HG03280 (cell line): ENCODE measurements around the gene ZGRF1.
A peak's percentile ranks its signal among the peaks of the same experiment; 100 is the strongest.
"Not testable (repeated sequence)": the region's sequence is repeated elsewhere in the genome, so short reads cannot be mapped to it uniquely, and the experiment has no call there.

Source experiments
- ATAC-seq: cut with Tn5 transposase; IDR thresholded peaks from one replicate; pipeline ENCODE4 v1.9.1; 2021; ENCODE audit warnings: mild to moderate bottlenecking, moderate library complexity; ENCODE audit not compliant: unreplicated experiment

The ZGRF1 gene

DNA sequence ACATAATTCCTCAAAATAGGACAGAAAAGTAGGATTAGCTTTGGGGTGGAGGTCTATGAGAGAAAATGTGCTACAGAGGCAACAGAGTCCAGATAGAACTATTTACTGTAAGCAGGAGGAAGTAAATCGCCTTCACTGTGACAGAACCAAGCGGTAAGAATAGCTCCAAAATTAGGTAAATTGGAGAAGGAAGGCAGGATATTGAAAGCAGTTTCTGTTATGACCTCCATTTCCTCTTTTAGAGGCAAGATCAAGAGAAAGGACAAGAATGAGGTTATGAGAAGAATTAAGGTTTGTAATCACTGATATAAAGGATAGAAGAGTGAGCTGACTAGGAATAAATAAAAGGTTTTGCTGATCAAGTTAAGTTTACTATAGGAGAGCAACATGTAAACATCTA, 76.6 kb downstream of the ZGRF1 start:
- ATAC-seq: no peak

DNA sequence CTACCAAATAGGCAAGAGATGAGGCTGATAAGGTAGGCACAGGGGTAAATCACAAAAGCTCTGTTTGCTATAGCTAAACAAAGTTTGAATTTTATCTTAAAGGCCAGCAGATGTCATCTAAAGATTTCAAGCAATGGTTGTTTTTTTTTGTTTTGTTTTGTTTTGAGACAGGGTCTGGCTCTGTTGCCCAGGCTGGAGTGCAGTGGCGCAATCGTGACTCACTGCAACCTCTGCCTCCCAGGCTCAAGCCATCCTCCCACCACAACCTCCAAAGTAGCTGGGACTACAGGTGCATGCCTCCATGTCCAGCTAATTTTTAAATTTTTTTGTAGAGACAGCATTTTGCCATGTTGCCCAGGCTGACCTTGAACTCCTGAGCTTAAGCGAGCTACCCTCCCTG, 77.7 kb downstream of the ZGRF1 start:
- no peak for ATAC-seq

DNA sequence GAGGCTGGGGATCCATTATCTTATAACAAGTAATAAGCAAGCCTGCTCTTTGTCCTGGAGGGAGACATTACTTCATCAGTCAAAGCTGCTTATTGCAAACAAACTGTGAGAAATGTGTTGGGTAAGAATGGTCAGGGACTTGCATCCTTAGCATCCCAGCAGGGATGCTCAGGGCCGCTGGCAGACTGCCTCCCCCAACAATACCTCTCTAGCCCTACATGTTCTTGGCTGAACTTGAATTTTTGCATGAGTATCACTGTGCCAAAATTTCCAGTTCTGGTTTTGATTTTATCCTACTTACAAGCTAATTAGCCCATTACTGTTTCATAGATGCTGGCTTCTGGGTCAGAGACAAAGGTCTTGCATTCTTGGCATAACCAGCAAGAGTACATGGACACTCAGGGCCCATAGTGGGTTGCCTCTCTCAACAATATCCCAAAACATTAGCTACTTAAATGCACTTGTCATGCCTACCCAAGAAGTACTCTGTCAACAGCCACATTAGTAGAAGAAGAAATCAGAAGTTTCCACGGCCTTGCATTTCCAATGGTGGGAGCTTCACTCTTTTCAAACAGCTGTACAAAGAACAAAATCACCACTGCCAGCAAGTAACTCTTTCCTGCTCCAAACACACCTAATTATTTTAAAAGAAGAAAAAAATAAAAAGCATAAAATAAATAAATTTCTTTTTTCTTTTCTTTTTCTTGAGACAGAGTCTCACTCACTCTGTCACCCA, 78.9 kb downstream of the ZGRF1 start:
- no peak for ATAC-seq

DNA sequence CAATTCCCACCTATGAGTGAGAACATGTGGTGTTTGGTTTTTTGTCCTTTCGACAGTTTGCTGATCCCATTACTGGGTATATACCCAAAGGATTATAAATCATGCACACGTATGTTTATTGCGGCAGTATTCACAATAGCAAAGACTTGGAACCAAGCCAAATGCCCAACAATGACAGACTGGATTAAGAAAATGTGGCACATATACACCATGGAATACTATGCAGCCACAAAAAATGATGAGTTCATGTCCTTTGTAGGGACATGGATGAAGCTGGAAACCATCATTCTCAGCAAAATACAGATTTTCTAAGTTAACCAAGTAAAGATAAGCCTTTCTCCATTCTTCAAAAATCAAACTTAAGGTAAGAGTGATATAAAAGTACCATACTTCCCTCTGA, 82.4 kb downstream of the ZGRF1 start:
- not testable (repeated sequence) for ATAC-seq

DNA sequence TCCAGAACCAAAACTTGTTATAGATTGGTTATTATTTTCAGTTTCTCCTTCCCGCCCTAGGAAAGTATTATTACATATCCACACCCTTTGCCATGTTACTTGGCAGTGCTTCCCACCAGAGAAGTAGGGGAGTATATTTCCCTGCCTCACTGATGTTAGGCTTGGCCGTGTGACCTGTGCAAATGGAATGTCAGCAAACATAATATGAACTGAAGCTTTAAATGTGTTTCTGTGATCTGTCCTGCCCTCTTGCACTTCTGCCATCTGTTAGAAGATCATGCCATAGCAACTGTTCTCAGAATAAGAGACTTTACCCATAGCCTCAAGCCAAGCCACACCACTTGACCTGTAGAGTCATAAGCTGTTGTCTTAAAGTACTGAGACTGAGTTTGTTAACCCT, 84.0 kb downstream of the ZGRF1 start:
- ATAC-seq: no peak

DNA sequence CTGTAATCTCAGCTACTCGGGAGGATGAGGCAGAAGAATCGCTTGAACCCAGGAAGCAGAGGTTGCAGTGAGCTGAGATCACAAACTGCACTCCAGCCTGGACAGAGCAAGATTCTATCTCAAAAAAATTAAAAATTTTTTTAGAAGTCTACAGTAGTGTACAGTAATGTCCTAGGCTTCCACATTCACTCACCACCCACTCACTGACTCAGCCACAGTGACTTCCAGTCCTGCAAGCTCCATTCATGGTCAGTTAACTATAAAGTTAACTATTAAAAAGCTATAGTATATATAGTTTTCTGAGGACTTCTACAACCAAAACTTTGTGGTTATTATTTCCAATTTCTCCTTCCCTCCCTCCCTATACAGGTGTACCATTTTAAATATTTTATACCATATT, 86.0 kb downstream of the ZGRF1 start:
- no peak for ATAC-seq

DNA sequence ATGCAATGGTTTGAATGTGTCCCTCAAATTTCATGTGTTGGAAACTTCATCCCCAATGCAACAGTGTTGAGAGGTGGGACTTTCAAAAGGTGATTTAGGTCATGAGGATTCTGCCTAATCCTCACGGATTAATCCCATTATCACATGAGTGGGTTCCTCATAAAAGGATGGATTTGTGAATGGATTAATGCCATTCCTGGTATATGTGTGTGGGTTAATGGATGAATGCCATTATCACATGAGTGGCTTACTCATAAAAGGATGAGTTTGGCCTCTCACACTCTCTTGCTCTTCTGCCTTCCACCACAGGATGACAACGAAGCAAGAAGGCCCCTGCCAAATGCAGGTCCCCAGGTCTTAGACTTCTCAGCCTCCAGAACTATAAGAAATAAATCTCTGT, 90.2 kb downstream of the ZGRF1 start:
- ATAC-seq: no peak

DNA sequence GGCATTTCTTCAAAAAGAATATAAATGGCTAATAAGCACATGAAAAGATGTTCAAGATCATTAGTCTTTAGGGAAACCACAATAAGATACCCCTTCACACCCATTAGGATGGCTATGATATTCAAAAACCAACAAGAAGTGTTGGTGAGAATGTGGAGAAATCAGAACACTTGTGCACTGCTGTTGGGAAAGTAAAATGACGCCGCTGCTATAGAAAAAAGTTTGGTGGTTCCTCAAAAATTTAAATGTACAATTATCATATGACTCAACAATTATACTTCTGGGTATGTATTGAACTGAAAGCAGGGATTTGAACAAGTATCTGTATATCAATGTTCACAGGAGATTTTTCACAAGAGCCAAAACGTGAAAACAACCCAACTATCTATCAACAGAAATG, 91.4 kb downstream of the ZGRF1 start:
- no peak for ATAC-seq

DNA sequence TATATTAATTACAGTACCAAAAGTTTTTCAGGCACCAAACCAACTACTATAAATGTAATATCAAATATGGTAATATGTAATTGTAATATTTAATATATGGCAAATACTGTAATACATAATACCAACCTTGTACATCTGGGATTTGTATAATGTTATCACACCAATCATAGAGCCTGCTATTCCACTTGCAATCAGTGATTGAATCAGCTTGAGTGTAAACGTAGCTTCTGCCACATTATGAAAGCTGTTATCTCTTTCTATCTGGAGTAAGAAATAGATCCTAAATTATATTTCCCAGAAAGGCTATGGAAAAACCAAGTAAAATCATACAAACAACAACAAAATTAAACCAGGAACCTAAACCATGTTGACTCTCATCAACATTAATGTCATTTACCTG, 96.0 kb downstream of the ZGRF1 start:
- ATAC-seq: no peak

DNA sequence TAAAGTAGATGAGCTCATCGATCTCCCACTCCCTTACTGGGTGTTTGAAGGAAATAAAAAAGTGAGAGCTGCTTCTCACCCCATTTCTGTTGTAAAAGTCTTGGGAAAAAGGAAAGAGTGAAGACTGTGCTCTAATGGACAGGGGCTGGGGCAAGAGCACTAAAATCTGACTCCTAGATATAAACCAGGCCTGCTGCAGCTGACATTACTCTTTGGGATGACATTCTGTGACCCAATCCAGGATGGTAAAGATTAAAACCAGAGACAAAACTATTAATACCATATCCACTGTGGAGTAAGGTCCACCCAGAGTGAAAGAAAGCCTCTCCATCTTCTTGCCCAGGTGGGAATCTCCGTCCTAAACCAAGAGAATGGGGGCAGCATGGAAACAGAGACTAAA, 100.6 kb downstream of the ZGRF1 start:
- ATAC-seq: no peak

DNA sequence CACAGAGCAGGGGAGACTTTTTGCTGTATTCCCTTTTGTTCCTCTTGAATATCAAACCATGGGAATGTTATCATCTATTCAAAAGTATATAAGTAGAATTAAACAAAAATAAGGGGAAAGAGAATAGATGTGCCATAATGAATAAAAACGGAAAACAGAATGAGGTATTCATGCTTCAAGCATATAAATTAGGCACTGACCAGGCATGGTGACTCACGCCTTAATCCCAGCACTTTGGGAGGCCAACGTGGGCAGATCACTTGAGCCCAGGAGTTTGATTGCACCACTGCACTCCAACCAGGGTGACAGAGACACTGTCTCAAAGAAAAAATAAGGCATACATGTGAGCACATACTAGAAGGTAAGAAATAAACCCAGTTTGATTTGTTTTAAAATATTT, 104.4 kb downstream of the ZGRF1 start:
- no peak for ATAC-seq

DNA sequence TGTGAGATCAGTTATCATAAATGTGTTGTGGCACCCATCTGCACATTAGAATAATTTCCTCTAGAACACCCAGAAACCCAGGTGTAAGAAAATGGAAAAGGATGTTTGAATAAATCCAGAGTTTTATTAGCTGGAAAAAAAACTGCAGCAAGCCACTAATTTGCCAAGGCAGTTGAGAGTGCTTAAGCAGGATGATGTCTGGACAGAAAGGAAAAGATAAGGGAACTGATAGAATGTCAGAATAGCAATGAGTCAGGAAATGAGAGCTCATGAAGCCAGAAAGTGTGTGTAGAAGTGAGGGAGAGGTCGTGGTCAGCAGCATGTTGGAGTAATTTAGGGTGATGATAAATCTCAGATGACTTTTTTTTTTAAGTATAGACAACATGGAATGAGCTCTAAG, 105.6 kb downstream of the ZGRF1 start:
- ATAC-seq: no peak

DNA sequence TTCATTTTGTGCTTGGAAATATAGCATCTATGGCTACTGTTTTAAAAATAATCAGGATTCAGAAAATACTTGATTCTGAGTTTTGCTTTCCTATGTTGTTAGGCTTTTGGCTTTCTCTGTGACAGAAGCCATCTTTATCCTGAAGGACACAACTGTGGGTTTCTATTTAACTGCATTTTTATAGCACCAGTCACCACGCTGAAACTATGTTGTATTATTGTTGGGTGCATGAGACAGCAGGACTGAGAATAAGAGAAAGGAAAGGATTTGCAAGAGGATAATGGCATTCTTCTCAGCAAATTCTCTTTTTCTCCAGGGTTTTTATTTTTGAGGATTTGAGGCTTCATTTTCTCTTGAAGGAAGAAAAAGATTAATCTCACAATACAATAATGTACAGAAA, 110.6 kb downstream of the ZGRF1 start:
- no peak for ATAC-seq

DNA sequence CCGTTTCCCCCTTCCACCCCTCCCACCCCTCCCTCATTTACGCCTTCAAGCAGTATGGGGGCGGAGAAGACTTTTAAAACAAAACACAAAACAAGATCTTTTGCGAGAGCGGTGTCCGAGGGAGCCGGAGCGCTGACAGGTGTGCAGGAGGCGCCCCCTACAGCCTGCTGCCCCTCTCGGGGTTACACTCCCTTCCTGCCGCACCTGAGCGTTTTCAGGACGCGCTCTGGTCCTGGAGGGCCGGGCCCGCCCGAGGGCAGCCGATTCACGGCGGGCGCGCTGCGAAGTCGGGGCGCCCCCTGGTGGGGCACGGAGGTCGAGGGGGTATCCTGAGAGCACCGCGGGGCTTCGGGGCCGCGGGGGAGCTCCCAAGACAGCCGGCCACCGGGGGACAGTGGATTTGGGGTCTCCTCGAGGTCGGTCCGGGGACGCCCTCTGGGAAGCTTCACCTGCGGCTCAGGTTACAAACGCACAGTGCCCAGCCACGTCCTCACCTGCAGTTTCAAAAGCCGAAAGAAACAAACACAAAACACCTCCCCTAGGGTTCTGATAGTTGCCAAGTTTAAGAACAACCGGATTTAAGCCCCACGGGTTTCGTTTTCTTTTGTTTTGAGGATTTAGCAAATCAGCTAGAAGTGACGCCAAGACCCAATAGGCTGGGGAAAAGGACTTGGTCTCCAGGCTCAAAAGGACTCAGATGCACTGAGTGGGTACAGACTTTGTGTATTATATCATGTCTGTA, 112.8 kb downstream of the ZGRF1 start:
- peak; percentile 85 for ATAC-seq

DNA sequence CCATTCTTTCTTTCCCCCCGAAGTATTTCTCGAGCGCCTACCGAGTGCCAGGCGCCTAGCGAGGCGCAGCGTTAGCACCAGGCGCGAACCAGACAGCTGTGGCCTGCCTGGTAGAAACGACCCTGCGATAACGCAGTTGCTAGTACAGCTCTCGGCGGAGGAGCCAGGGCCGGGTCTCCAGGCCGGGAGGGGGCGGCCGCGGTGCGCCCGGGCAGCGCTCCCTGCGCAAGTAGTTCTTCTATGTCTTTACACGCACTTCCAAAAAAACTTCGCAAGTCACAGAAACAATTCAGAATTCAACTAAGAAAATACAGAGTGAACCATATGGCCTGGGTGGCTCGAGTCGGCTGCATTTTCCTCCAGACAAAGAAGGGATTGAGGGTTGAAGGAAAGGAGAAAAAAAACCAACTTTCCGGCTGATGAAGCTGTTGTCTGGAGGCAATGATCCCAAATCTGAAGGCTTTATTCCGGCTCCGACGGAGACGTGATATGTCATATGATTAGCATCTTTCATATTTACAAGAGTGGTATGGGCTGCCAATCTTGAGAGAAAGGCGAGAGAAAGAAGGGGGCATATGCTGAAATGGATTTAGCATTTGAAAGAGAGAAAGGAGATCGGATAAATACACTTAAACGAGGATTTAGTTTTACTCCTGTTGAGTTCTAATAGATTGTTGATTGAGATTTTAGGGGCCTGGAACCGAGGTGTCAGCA, 113.5 kb downstream of the ZGRF1 start:
- peak; percentile 42 for ATAC-seq

DNA sequence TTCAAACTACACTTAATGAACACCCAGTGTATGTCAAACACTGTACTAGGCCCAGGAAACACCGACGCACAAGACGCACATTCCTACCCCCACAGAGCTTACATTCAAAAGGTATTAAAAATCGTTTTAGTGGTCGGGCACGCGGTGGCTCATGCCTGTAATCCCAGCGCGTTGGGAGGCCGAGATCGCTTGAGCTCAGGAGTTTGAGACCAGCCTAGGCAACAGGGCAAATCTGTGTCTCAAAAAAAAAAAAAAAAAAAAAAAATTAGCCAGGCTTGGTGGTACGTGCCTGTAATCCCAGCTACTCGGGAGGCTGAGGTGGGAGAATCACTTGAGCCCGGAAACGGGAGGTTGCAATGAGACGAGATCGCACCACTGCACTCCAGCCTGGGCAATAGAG, 114.3 kb downstream of the ZGRF1 start:
- ATAC-seq: not testable (repeated sequence)

DNA sequence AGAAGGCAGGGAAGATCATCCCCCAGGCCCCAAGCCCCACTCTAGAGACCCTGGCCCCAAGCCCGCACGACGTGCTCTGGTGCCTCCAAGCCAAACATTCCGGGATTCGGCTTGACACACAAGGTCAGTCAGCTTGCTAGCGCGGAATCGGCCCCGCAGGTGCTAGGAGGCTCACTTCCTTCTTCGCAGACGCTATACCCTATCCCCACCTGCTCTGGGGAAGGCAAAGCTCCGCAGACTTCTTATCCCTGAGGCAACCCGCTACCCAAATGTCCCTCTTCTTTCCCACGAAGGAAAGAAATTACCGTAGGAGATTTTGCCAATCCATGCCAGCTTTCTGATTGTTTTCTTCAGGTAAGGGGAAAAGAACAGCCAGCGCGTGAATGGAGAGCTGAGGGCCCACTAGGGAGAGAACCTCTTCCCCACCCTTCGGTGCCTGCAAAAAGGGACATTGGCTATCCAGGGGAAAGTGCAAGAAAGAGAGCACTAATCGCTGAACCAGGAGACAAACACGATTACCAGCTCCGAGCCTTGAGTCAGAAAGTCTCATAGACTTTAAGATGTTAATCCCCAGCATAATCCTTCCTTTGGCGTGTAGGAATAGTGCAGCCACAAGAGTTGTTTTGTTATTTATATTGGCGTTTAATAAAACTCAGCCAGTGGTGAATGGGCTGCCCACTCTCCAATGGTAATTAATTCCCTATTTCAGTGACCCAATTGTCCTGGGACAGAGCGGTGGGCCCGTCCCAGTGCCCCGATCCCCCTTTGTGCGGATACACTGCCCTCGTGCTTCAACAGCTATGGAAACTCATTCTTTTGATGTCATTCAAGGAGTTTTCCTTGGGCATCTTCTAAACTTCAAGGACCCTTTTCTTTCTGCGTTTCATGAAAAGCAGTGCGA, 115.3 kb downstream of the ZGRF1 start:
- ATAC-seq: no peak

DNA sequence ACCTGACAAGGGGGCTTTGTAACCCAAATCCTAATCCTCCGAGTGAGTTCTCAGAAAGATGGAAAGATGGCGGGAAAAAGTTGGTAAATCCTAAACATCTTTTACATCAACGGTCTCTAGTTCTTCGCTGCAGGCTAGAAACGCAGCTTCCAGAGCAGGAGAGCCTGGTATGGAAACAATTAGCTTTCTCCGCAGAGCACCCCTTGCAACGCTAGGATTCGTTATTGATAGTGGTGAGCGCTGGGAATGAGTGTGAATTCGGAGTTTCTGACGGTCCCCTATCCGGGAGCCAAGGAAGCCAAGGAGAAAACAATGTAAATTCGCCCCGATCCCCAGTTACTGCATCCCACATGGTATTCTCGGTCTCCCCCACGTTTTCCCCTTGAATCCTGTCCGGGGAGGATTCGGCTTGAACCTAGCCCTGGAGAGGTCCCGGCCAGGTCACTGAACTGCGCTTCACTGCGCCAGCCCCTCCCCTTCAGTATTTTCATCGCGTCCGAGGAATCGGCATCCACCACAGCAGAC, 116.0 kb downstream of the ZGRF1 start:
- ATAC-seq: no peak

DNA sequence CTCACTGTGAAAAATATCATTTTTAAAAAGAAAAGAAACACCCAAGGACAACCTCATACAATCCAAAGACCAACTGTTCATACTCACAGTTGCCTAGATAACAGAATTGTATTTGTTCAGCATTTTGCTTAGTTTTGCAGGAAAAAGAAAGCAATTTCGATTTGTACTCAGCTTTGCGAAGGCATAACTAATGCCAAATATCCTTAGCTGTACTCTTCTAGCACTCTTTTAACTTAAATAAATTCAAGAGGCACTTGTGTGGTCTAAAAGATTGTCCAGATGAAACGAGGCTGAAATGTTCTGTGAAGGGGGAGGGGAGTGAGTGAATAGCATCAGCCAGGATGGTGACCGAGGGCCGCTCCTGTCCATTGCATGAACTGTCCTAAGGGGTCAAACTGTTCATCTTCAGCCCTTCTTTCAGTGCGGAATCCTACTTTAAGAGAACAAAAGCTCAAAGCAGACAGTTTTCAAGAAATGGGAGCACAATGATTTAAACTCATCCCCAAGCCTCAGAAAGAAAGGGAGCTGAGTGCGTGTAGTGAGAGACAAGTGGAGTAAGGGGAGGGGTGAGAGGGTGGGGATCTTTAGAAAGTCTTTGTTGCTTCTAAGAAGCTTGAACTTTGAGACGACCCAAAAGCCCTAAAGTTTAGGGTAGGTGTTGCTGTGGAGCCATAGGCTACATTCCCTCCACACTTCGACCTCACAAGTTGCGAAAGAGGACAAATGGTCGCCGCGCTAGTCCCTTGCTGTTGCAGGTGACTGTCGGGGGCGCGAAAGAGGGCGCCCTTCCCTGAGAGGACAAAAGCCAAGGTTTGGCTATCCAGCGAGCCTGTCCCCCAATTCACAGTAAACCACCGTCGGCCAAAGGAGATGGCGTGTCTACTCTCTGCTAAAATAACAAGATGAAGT, 116.8 kb downstream of the ZGRF1 start:
- no peak for ATAC-seq

DNA sequence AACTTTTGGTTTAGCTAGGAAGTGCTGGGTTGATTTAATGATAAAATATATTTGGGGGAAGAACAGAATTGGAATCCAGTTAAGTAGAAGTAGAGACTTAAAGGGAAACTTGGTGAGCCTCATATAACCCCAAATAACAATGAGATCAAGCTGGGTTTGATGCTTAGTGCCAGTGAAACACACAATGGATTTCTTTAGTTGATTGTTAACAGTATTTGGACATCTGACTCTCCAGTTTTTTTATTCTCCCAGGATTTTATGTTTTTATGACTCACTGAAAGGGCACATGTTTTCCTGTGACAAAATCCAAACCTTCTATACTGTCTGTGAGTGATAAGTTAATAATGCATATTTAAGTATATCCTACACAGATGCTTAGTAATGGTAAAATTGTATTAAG, 118.0 kb downstream of the ZGRF1 start:
- no peak for ATAC-seq
